HepG2 (cell line): ENCODE data around the gene SP6. TPM values are rescaled to one million over a fixed set of nuclear protein-coding genes. Genes with fewer than 3 reads are reported as not detected.
A peak's percentile ranks its signal among the peaks of the same experiment; 100 is the strongest.

Experiments
- FOXO1 ChIP-seq: sonication (generic); formaldehyde crosslinking; IDR thresholded peaks from 2 replicates; pipeline ENCODE4 v1.4.0; 2020; ENCODE audit warnings: missing genetic modification reagents
- HOXA5 ChIP-seq: sonication (generic); formaldehyde crosslinking; IDR thresholded peaks from 2 replicates; pipeline ENCODE4 v1.4.0; 2020; ENCODE audit warnings: missing genetic modification reagents
- KLF6 ChIP-seq: IDR thresholded peaks from 2 replicates; pipeline ENCODE4 v1.8.0; 2016; ENCODE audit warnings: missing biosample characterization, missing genetic modification reagents
- MBNL3 ChIP-seq: fragments of 250-450 bp; sonication (Bioruptor Pico); conservative IDR thresholded peaks from 2 replicates; pipeline ENCODE4 v1.8.0; 2022; ENCODE audit warnings: mild to moderate bottlenecking, inconsistent platforms
- MIXL1 ChIP-seq: IDR thresholded peaks from 2 replicates; pipeline ENCODE4 v1.6.1; 2016
- TCF12 ChIP-seq, 2 experiments: fragments of 450-650 bp in 1 of 2; sonication (generic) in 1 of 2; formaldehyde crosslinking in 1 of 2; IDR thresholded peaks; 2 replicates each; pipeline versions ENCODE4 v1.6.1 to v1.8.0; 2017 to 2022; ENCODE audit warnings: antibody characterized with exemption in 1 of 2, mild to moderate bottlenecking in 1 of 2, missing genetic modification reagents in 1 of 2, moderate library complexity in 1 of 2
- ZBTB1 ChIP-seq: sonication (generic); formaldehyde crosslinking; IDR thresholded peaks from 2 replicates; pipeline ENCODE4 v1.4.0; 2020; ENCODE audit warnings: missing genetic modification reagents, borderline replicate concordance
- ZBTB42 ChIP-seq: sonication (generic); formaldehyde crosslinking; IDR thresholded peaks from 2 replicates; pipeline ENCODE4 v1.5.0; 2020; ENCODE audit warnings: mild to moderate bottlenecking, missing genetic modification reagents
- ZFP36L2 ChIP-seq: sonication (generic); formaldehyde crosslinking; IDR thresholded peaks from 2 replicates; pipeline ENCODE4 v1.4.0; 2020; ENCODE audit warnings: missing genetic modification reagents
- ZNF510 ChIP-seq: sonication (generic); formaldehyde crosslinking; IDR thresholded peaks from 2 replicates; pipeline ENCODE4 v1.4.0; 2020; ENCODE audit warnings: low read depth, mild to moderate bottlenecking, missing genetic modification reagents
- ZNF883 ChIP-seq: sonication (generic); formaldehyde crosslinking; IDR thresholded peaks from 2 replicates; pipeline ENCODE4 v1.5.1; 2020; ENCODE audit warnings: mild to moderate bottlenecking, missing genetic modification reagents; ENCODE audit errors: not compliant biosample characterization
- ZNF891 ChIP-seq: sonication (generic); formaldehyde crosslinking; IDR thresholded peaks from 2 replicates; pipeline ENCODE4 v1.5.0; 2020; ENCODE audit warnings: mild to moderate bottlenecking, missing genetic modification reagents
- polyA plus RNA-seq, 8 experiments: library from polyadenylated mRNA; depleted of rRNA in 3 of 8; stranded (reverse) in 7 of 8; unstranded in 1 of 8; fragments of >200 nt; fragmentation: Illumina TruSeq in 4 of 8; extraction: Trizol in 4 of 8; gene quantifications; 2 replicates each; pipeline versions ENCODE4 v1.2.1 to v1.2.3, GENCODE V29; 2011 to 2016; ENCODE audit warnings: low read depth in 4 of 8, missing spikeins in 1 of 8, mixed read lengths in 1 of 8; ENCODE audit not compliant: insufficient read depth in 1 of 8
- total RNA-seq, 5 experiments: library from RNA; depleted of rRNA; stranded (reverse); fragments of >200 nt; fragmentation: Illumina TruSeq; extraction: Trizol; gene quantifications; 2 replicates each; pipeline ENCODE4 v1.2.3, GENCODE V29; 2016; ENCODE audit warnings: low read depth in 1 of 5
- TF ChIP-seq, protein P1 (sequence below): sonication (generic); formaldehyde crosslinking; IDR thresholded peaks from 2 replicates; pipeline ENCODE4 v1.5.0; 2020; ENCODE audit warnings: mild to moderate bottlenecking, missing genetic modification reagents, borderline replicate concordance
- TF ChIP-seq, protein P2 (sequence below): sonication (generic); formaldehyde crosslinking; IDR thresholded peaks from 2 replicates; pipeline ENCODE4 v1.4.0; 2020; ENCODE audit warnings: mild to moderate bottlenecking, missing genetic modification reagents
- TF ChIP-seq, protein P3 (sequence below): sonication (generic); formaldehyde crosslinking; IDR thresholded peaks from 2 replicates; pipeline ENCODE4 v1.5.0; 2020; ENCODE audit warnings: mild to moderate bottlenecking, missing genetic modification reagents
- TF ChIP-seq, protein P4 (sequence below): sonication (generic); formaldehyde crosslinking; IDR thresholded peaks from 2 replicates; pipeline ENCODE4 v1.4.0; 2020; ENCODE audit warnings: missing genetic modification reagents, low read depth, mild to moderate bottlenecking, borderline replicate concordance
- TF ChIP-seq, protein P5 (sequence below): IDR thresholded peaks from 2 replicates; pipeline ENCODE4 v1.6.1; 2012; ENCODE audit warnings: low read depth, low read length, improper control_type of control experiment

Gene SP6
- total and polyA plus RNA-seq, 2 of the 13 experiments (the other 11 are each of a cell fraction or from before 2014, with no cell fraction given) = 0.07 TPM

DNA sequence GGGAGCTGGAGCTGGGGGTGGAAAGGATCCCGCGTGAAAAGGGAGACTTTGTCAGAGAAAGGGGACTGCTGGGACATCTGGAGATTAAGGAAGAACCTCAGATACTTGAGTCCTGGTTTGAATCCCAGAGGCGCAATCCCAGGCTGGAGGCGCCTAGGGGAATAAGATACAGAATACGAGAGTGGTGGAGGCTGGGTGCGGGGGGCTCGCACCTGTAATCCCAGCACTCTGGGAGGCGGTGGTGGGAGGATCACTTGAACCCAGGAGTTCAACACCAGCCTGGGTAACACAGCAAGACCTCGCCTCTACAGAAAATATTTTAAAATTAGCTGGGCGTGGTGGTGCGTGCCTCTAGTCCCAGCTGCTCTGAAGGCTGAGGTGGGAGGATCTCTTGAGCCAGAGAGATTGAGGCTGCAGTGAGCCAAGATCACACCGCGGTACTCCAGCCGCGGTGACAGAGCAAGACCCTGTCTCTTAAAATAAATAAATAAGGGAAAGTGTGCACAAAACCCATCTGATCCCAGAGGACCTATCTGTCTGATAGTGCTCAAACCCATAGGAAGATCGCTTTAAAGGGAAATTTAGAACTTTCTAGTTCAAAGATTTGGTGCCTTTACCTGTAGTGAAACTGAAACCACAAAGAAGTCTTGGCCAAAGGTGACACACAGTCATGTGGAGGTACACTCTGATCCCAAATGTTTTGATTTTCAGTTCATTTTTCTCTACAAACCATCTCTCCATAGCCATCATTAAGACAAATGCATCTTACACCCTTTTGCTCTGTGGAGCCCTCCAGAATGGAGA is 9.3 kb downstream of the SP6 start (continued):
- TF ChIP-seq, protein P1, sequence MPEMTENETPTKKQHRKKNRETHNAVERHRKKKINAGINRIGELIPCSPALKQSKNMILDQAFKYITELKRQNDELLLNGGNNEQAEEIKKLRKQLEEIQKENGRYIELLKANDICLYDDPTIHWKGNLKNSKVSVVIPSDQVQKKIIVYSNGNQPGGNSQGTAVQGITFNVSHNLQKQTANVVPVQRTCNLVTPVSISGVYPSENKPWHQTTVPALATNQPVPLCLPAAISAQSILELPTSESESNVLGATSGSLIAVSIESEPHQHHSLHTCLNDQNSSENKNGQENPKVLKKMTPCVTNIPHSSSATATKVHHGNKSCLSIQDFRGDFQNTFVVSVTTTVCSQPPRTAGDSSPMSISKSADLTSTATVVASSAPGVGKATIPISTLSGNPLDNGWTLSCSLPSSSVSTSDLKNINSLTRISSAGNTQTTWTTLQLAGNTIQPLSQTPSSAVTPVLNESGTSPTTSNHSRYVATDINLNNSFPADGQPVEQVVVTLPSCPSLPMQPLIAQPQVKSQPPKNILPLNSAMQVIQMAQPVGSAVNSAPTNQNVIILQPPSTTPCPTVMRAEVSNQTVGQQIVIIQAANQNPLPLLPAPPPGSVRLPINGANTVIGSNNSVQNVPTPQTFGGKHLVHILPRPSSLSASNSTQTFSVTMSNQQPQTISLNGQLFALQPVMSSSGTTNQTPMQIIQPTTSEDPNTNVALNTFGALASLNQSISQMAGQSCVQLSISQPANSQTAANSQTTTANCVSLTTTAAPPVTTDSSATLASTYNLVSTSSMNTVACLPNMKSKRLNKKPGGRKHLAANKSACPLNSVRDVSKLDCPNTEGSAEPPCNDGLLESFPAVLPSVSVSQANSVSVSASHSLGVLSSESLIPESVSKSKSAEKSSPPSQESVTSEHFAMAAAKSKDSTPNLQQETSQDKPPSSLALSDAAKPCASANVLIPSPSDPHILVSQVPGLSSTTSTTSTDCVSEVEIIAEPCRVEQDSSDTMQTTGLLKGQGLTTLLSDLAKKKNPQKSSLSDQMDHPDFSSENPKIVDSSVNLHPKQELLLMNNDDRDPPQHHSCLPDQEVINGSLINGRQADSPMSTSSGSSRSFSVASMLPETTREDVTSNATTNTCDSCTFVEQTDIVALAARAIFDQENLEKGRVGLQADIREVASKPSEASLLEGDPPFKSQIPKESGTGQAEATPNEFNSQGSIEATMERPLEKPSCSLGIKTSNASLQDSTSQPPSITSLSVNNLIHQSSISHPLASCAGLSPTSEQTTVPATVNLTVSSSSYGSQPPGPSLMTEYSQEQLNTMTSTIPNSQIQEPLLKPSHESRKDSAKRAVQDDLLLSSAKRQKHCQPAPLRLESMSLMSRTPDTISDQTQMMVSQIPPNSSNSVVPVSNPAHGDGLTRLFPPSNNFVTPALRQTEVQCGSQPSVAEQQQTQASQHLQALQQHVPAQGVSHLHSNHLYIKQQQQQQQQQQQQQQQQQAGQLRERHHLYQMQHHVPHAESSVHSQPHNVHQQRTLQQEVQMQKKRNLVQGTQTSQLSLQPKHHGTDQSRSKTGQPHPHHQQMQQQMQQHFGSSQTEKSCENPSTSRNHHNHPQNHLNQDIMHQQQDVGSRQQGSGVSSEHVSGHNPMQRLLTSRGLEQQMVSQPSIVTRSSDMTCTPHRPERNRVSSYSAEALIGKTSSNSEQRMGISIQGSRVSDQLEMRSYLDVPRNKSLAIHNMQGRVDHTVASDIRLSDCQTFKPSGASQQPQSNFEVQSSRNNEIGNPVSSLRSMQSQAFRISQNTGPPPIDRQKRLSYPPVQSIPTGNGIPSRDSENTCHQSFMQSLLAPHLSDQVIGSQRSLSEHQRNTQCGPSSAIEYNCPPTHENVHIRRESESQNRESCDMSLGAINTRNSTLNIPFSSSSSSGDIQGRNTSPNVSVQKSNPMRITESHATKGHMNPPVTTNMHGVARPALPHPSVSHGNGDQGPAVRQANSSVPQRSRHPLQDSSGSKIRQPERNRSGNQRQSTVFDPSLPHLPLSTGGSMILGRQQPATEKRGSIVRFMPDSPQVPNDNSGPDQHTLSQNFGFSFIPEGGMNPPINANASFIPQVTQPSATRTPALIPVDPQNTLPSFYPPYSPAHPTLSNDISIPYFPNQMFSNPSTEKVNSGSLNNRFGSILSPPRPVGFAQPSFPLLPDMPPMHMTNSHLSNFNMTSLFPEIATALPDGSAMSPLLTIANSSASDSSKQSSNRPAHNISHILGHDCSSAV = peak; percentile 3; the same call in 1 of the 2 replicates
- TF ChIP-seq ZBTB1 (CRISPR knock-in tag) = no peak
- no peak for TF ChIP-seq MBNL3 (CRISPR knock-in tag)
- no peak for TF ChIP-seq FOXO1 (CRISPR knock-in tag)
- no peak for TF ChIP-seq ZBTB42 (CRISPR knock-in tag)
- no peak for TF ChIP-seq KLF6
- TF ChIP-seq, protein P2, sequence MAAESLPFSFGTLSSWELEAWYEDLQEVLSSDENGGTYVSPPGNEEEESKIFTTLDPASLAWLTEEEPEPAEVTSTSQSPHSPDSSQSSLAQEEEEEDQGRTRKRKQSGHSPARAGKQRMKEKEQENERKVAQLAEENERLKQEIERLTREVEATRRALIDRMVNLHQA (CRISPR knock-in tag) = no peak; the same call in 1 of the 2 replicates
- TF ChIP-seq, protein P3, sequence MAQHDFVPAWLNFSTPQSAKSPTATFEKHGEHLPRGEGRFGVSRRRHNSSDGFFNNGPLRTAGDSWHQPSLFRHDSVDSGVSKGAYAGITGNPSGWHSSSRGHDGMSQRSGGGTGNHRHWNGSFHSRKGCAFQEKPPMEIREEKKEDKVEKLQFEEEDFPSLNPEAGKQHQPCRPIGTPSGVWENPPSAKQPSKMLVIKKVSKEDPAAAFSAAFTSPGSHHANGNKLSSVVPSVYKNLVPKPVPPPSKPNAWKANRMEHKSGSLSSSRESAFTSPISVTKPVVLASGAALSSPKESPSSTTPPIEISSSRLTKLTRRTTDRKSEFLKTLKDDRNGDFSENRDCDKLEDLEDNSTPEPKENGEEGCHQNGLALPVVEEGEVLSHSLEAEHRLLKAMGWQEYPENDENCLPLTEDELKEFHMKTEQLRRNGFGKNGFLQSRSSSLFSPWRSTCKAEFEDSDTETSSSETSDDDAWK (CRISPR knock-in tag) = no peak
- TF ChIP-seq ZFP36L2 (CRISPR knock-in tag) = no peak
- TF ChIP-seq ZNF510 (CRISPR knock-in tag) = no peak
- TF ChIP-seq HOXA5 (CRISPR knock-in tag) = no peak; the same call in 1 of the 2 replicates
- no peak for TF ChIP-seq ZNF891 (CRISPR knock-in tag)
- TF ChIP-seq, protein P4, sequence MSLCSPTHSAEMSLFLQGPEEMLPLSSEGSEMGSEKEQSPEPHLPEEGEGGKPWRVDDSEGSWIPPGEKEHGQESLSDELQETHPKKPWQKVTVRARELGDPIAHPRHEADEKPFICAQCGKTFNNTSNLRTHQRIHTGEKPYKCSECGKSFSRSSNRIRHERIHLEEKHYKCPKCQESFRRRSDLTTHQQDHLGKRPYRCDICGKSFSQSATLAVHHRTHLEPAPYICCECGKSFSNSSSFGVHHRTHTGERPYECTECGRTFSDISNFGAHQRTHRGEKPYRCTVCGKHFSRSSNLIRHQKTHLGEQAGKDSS (CRISPR knock-in tag) = no peak
- TF ChIP-seq TCF12 (IDR thresholded peaks at IDR 0.05) = no peak
- no peak for TF ChIP-seq TCF12 (CRISPR knock-in tag; IDR thresholded peaks at IDR 0.05)
- no peak for TF ChIP-seq ZNF883 (CRISPR knock-in tag)
- no peak for TF ChIP-seq MIXL1 (CRISPR knock-in tag)
- TF ChIP-seq, protein P5, sequence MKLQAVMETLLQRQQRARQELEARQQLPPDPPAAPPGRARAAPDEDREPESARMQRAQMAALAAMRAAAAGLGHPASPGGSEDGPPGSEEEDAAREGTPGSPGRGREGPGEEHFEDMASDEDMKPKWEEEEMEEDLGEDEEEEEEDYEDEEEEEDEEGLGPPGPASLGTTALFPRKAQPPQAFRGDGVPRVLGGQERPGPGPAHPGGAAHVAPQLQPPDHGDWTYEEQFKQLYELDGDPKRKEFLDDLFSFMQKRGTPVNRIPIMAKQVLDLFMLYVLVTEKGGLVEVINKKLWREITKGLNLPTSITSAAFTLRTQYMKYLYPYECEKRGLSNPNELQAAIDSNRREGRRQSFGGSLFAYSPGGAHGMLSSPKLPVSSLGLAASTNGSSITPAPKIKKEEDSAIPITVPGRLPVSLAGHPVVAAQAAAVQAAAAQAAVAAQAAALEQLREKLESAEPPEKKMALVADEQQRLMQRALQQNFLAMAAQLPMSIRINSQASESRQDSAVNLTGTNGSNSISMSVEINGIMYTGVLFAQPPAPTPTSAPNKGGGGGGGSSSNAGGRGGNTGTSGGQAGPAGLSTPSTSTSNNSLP = no peak
